ENCODE data around the gene NFE2. TPM values are rescaled to one million over a fixed set of nuclear protein-coding genes. Genes with fewer than 3 reads are reported as not detected.
"Not testable (repeated sequence)": the region's sequence is repeated elsewhere in the genome, so short reads cannot be mapped to it uniquely, and the experiment has no call there.

Gene NFE2
- total RNA-seq, 6 experiments from 2014 or later, result 0.46 to 2.8 (median 0.99) TPM

DNA sequence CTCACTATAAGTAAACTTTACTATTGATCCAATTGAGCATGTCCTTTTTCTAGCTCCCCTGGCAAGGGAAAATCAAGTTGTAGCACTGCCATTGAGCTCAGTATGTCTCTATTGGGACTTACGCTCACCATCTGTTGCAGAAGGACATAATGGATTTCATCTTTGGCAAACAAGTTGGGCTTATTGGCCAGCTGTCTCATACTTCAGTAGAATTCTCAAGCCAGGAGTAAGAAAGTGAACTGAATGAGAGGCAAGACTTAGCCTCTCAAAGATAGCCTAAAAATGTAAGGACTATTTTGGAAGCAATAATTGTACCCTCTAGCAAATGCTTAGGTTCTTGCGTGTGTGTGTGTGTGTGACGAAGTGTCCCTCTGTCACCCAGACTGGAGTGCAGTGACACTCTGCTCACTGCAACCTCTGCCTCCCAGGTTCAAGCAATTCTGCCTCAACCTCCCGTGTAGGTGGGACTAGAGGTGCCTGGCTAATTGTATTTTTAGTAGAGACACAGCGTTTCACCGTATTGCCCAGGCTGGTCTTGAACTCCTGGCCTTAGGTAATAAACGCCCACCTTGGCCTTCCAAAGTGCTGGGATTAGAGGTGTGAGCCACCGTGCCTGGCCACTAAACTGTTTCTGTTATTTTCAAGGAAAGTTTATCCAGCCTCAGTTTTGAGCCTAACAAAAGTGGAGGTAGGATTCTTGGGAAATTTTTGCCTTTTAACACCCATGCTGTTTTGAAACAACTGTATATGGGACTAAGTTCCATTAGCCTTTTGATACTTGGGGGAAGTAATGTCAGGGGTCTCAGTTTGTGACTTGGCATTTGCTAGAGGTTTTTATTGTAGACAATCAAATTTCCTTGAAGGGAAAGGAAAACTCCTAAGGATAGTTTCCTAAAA, 13.3 kb downstream of the NFE2 start:
- no peak overlapping the region for H3K27ac ChIP-seq
- H3K36me3 ChIP-seq, result peaks cover 17 to 51% (median 42%) of the 10 kb centered on the region in 4 donors
- ATAC-seq, result no peak
- DNase-seq, result no peak
- no peak for TF ChIP-seq POLR2A (IDR thresholded peaks at IDR 0.05)
- TF ChIP-seq, protein P1, sequence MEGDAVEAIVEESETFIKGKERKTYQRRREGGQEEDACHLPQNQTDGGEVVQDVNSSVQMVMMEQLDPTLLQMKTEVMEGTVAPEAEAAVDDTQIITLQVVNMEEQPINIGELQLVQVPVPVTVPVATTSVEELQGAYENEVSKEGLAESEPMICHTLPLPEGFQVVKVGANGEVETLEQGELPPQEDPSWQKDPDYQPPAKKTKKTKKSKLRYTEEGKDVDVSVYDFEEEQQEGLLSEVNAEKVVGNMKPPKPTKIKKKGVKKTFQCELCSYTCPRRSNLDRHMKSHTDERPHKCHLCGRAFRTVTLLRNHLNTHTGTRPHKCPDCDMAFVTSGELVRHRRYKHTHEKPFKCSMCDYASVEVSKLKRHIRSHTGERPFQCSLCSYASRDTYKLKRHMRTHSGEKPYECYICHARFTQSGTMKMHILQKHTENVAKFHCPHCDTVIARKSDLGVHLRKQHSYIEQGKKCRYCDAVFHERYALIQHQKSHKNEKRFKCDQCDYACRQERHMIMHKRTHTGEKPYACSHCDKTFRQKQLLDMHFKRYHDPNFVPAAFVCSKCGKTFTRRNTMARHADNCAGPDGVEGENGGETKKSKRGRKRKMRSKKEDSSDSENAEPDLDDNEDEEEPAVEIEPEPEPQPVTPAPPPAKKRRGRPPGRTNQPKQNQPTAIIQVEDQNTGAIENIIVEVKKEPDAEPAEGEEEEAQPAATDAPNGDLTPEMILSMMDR (IDR thresholded peaks at IDR 0.05), result no peak
- WGBS (ENCODE audit: insufficient coverage, low coverage, low lambda C conversion rate, missing lambda C conversion rate), result 76% methylated on average over 6 of the region's 8 CpGs
- no peaks in the 10 kb centered on the region for H3K27me3 ChIP-seq
- no peaks in the 10 kb centered on the region for H3K9me3 ChIP-seq
- peaks cover 0 to 31% (median 9%) of the 10 kb centered on the region in 4 donors for H3K4me1 ChIP-seq
- intact Hi-C loops (cut with DNase I), result no loop called here
- H3K4me3 ChIP-seq, result no peak overlapping the region

DNA sequence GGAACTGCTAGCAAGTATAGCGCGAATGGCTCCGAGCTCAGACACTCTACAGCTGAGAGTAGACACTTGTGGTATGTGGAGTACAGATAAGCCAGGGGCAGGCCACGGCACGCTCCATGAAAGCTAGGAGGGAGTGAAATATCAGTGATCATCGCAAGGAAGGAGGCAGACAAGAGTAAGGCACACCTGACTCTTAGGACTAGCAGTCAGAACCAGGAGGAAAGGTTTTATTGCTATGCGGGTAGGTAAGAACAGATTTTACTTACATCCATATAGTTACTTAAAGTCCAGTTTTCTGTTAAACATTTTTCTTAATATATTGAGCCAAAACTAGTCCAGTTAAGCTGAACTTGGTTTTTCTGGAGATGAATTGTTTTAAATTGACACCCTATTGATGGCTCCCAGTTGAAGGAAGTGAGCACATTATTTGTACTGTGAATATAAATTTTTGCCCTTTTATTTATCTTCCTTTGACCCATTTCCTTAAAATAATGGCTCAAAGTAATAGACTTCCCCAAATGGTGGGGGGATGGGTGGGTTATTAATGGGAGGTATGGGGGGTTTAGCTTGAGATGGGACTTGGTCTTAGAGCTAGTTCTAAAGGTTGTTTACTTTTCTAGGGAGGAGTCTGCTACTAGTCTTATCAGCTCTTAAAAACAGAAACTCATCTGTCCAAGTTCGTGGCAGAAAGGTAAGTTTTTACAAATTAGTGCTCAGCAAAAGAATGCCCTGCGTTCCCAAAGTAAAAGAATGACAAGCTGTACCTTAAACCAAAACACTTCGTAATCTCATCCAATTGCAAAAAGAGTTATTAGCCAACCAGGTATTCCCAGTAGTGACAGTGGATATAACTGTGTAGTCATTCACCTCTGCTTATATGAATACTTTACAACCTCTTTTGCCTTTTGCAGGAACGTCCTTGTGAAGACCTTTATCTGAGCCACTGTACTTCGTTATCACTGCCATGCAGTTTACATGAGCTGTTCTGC, 14.5 kb downstream of the NFE2 start:
- intact Hi-C loops (cut with DNase I), result no loop called here
- Histone ChIP-seq H3K9me3 (no peaks in the 10 kb centered on the region), H3K27me3 (no peaks in the 10 kb centered on the region), H3K36me3 (peaks cover 19 to 63% (median 50%) of the 10 kb centered on the region in 4 donors), H3K27ac (no peak overlapping the region), H3K4me3 (no peak overlapping the region), H3K4me1 (peaks cover 0 to 41% (median 11%) of the 10 kb centered on the region in 4 donors)
- ATAC-seq (no peak), DNase-seq (no peak)
- WGBS (ENCODE audit: insufficient coverage, low coverage, low lambda C conversion rate, missing lambda C conversion rate), result 58% methylated on average over 10 of the region's 12 CpGs
- TF ChIP-seq POLR2A (IDR thresholded peaks at IDR 0.05), result no peak

DNA sequence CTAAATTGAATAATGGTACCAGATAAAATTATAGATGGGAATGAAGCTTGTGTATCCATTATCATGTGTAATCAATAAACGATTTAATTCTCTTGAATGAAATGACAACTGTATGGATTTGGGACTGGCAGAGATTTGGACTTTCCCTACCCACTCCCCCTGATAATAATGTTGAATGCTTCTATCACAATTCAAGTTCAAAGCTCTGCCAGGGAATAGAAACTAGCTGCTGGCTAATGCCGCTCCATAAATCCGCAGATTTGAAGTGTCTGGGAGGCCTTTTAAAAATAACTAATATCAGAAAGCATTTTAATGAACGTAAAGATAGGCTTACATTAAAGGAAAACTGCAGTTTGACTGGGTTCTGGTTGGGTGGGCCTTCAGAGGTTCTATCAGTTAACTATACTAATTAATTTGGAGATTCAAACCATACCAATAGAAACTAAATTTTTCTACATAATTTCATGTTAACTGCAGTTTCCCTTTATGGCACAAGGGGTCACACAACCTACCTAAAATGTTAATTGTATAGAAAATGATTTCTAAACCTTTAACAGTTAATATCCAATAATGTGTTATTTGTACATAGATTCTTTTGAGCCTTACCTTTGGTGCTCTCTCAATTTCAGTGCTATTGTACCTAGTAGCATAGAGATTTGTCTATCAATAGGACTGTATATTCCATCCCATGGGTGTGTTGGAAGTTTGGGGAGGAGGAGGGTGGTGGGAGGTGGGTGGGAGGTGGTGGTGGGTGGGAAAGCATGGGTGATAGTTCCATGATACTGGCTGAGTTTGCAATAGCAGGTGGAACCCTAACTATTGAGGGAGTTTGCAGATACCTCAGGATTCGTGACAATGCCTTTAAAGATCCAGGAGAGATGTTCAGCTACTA, 15.4 kb downstream of the NFE2 start:
- no peak overlapping the region for H3K27ac ChIP-seq
- no peaks in the 10 kb centered on the region for H3K9me3 ChIP-seq
- DNase-seq (no peak), ATAC-seq (no peak)
- H3K36me3 ChIP-seq, result peaks cover 19 to 63% (median 50%) of the 10 kb centered on the region in 4 donors
- WGBS (ENCODE audit: insufficient coverage, low coverage, low lambda C conversion rate, missing lambda C conversion rate), result 60% methylated on average over 4 of the region's 5 CpGs
- peaks cover 0 to 41% (median 11%) of the 10 kb centered on the region in 4 donors for H3K4me1 ChIP-seq
- no peak overlapping the region for H3K4me3 ChIP-seq
- H3K27me3 ChIP-seq, result no peaks in the 10 kb centered on the region
- intact Hi-C loops (cut with DNase I), result no loop called here
- TF ChIP-seq, protein P1 (IDR thresholded peaks at IDR 0.05), result peak in 2 of 4 donors; percentile 5 to 13
- no peak for TF ChIP-seq POLR2A (IDR thresholded peaks at IDR 0.05)

DNA sequence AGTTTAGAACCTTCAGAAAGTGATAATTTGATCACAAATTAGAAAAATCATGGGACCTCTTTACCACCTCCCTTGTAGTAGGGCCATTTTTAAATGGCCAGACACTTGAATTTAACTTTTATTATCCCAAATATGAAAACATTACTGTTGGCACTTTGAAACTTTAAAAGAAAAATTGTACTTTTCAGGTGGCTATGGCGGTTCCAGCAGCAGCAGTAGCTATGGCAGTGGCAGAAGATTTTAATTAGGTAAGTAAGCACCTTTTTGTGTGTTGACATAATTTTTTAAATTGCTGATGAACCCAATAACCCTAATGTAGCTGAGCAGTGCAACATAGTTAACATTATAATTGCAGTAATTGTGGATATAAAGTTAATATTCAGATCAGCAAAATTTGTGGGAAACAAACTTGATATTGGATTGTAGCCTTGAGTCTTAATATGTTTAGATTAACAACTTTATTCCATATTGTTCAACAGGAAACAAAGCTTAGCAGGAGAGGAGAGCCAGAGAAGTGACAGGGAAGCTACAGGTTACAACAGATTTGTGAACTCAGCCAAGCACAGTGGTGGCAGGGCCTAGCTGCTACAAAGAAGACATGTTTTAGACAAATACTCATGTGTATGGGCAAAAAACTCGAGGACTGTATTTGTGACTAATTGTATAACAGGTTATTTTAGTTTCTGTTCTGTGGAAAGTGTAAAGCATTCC, 16.6 kb downstream of the NFE2 start:
- H3K27ac ChIP-seq; H3K27me3 ChIP-seq; ATAC-seq; H3K9me3 ChIP-seq; DNase-seq; intact Hi-C loops (cut with DNase I); H3K4me3 ChIP-seq: not testable (repeated sequence)
- Histone ChIP-seq H3K4me1 (peaks cover 0 to 41% (median 11%) of the 10 kb centered on the region in 4 donors), H3K36me3 (peaks cover 19 to 63% (median 50%) of the 10 kb centered on the region in 4 donors)
- WGBS (ENCODE audit: insufficient coverage, low coverage, low lambda C conversion rate, missing lambda C conversion rate), result 43% methylated on average over 2 of the region's 2 CpGs
